Testis (tissue), 2 donors: ENCODE results near the gene SMAD6.

Source experiments
- CTCF ChIP-seq, 3 experiments: fragments of 450-650 bp in 2 of 3; fragments of 200-600 bp in 1 of 3; sonication (generic) in 1 of 3; IDR thresholded peaks; one replicate each; pipeline ENCODE4 v1.5.1; 2016 to 2019; ENCODE audit warnings: antibody characterized with exemption in 3 of 3, mild to moderate bottlenecking in 2 of 3, moderate library complexity in 1 of 3
- POLR2A ChIP-seq: fragments of 450-650 bp; IDR thresholded peaks from one replicate; pipeline ENCODE4 v1.6.1; 2017; ENCODE audit warnings: antibody characterized with exemption, mild to moderate bottlenecking, moderate library complexity

GRCh38 chr15:66654739-66655375, 47.2 kb upstream of the SMAD6 start:
- TF ChIP-seq CTCF (IDR thresholded peaks at IDR 0.05) (no peak), POLR2A (no peak)
